ENCODE data around the gene KLHL18.

Gene KLHL18

DNA sequence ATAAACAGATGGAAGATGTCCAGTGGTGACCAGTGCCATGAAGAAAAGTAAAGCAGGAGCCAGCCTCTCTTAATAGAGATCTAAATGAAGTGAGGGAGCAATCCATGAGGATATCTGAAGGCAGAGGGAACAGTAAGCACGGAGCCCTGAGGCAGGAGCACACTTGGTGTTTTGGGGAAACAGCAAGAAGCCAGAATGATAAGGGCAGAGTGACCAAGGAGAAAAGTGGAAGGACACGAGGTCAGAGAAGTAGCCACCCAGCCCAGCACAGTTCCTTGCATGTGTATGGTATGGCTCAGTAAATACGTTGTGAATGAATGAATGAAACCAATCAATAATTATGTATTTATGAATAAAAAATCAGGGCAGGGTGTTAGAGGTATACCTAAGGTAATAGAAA is 11.6 kb downstream of the KLHL18 start:
- TF ChIP-seq TAF1 (IDR thresholded peaks at IDR 0.05; ENCODE audit: borderline replicate concordance, insufficient read depth, low read length) = no peak
- TF ChIP-seq FOXP2 (optimal IDR thresholded peaks at IDR 0.05; ENCODE audit: borderline replicate concordance, extremely low read depth, extremely low read length, insufficient read depth) = no peak
- TF ChIP-seq REST (IDR thresholded peaks at IDR 0.05; ENCODE audit: insufficient read depth in 1 of 2, low read depth in 2 of 2, low read length in 2 of 2) = no peak
- TF ChIP-seq SIN3A (IDR thresholded peaks at IDR 0.05; ENCODE audit: borderline replicate concordance, insufficient read depth, low read length) = no peak
- TF ChIP-seq POLR2AphosphoS5 (IDR thresholded peaks at IDR 0.05; ENCODE audit: low read depth, low read length) = no peak

DNA sequence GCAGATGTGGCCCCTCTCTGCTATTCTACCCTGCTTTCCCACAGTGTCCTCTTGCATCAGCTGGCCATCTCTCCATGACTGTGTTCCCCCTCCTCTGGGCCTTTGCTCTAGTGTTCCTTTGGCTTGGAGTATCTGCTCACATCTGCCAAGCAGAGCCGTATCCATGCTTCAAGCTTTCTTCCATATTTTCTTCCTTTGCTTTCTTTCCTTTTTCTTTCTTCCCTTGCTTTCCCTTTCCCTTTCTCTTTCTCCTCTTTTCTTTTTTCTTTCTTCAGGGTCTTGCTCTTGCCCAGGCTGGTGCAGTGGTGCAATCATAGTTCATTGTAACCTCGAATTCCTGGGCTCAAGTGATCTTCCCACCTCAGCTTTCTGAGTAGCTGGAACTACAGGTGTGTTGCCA is 12.6 kb downstream of the KLHL18 start:
- TF ChIP-seq FOXP2 (optimal IDR thresholded peaks at IDR 0.05; ENCODE audit: borderline replicate concordance, extremely low read depth, extremely low read length, insufficient read depth) = no peak
- no peak for TF ChIP-seq REST (IDR thresholded peaks at IDR 0.05; ENCODE audit: insufficient read depth in 1 of 2, low read depth in 2 of 2, low read length in 2 of 2)
- TF ChIP-seq POLR2AphosphoS5 (IDR thresholded peaks at IDR 0.05; ENCODE audit: low read depth, low read length) = no peak
- TF ChIP-seq SIN3A (IDR thresholded peaks at IDR 0.05; ENCODE audit: borderline replicate concordance, insufficient read depth, low read length) = no peak
- no peak for TF ChIP-seq TAF1 (IDR thresholded peaks at IDR 0.05; ENCODE audit: borderline replicate concordance, insufficient read depth, low read length)

- no peak for TF ChIP-seq FOXP2 (optimal IDR thresholded peaks at IDR 0.05; ENCODE audit: borderline replicate concordance, extremely low read depth, extremely low read length, insufficient read depth)
- TF ChIP-seq REST (IDR thresholded peaks at IDR 0.05; ENCODE audit: insufficient read depth in 1 of 2, low read depth in 2 of 2, low read length in 2 of 2) = no peak
- no peak for TF ChIP-seq TAF1 (IDR thresholded peaks at IDR 0.05; ENCODE audit: borderline replicate concordance, insufficient read depth, low read length)
- TF ChIP-seq SIN3A (IDR thresholded peaks at IDR 0.05; ENCODE audit: borderline replicate concordance, insufficient read depth, low read length) = no peak
- TF ChIP-seq POLR2AphosphoS5 (IDR thresholded peaks at IDR 0.05; ENCODE audit: low read depth, low read length) = no peak
These were observed 13.2 kb downstream of the KLHL18 start for GRCh38 chr3:47295976-47296375.

DNA sequence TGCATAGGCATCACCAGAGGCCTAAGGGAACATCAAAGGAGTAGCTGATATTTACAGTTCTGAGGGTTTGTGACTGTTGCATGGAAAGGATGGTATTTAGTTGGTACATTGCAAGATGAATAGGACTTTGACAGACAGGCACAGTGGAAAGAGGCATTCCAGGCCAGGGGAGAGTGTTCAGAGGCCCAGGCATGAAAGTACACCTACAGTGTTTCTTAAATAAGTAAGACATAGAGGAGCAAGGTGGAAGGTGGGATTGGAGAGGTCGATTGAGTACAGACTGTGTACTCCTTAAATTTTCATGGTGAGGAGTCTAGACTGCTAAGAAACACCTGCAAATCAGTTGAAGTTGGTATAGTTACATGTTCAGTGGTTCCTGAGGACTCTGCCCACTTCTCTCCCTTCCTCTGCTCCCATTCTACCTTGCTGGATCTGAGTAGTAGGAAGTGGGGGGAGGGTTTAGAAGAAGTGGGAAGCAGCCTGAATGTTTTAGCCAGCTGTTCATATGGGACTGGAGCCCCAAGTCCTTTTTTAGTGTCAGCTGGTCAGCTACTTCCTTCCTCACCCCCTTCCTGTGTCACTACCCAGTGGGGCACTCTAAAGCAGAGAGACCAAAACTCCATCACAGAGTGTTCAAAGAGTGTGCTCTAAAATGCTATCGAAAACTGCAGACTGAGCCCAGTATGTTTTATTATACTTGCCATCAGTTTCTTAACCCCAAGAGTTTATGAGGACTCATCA is 14.0 kb downstream of the KLHL18 start:
- TF ChIP-seq SIN3A (IDR thresholded peaks at IDR 0.05; ENCODE audit: borderline replicate concordance, insufficient read depth, low read length) = no peak
- no peak for TF ChIP-seq FOXP2 (optimal IDR thresholded peaks at IDR 0.05; ENCODE audit: borderline replicate concordance, extremely low read depth, extremely low read length, insufficient read depth)
- no peak for TF ChIP-seq TAF1 (IDR thresholded peaks at IDR 0.05; ENCODE audit: borderline replicate concordance, insufficient read depth, low read length)
- no peak for TF ChIP-seq POLR2AphosphoS5 (IDR thresholded peaks at IDR 0.05; ENCODE audit: low read depth, low read length)
- no peak for TF ChIP-seq REST (IDR thresholded peaks at IDR 0.05; ENCODE audit: insufficient read depth in 1 of 2, low read depth in 2 of 2, low read length in 2 of 2)

Measured in PFSK-1 (cell line).